ENCODE results near the gene CATSPERB.

The CATSPERB gene

DNA sequence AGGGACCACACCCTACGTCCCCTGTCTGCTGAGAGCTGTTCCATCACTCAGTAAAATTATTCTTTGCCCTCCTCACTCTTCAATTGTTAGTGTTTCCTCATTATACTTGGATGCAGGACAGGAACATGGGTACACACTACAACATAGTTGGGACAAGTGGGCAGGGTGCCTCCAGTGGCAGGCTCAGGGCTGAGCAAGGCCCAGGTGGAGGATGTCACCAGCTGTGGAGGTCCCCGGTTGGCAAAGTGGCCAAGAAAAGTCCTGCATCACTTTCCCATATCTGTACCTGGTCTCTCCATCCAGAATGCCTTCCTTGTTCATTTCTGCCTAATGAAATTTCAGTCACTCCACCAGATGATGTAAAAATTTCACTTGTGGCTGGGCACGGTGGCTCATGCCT is 149.1 kb downstream of the CATSPERB start:
- no peak overlapping the region for H3K4me2 ChIP-seq (ENCODE audit: insufficient read depth, low read length)
- H3K27me3 ChIP-seq (ENCODE audit: insufficient read depth, low read length, poor library complexity): peaks cover 12% of the 10 kb centered on the region
- ATAC-seq (ENCODE audit: insufficient read depth, low read depth): no peak
- no peaks in the 10 kb centered on the region for H3K36me3 ChIP-seq (ENCODE audit: insufficient read depth, low read length)
- no peak overlapping the region for H3K9ac ChIP-seq (ENCODE audit: low read depth, low read length)
- H3K4me1 ChIP-seq (ENCODE audit: insufficient read depth, low read length): no peaks in the 10 kb centered on the region
- no peak for DNase-seq
- H3K4me3 ChIP-seq (ENCODE audit: low read depth in 1 of 2, low read length in 2 of 2): no peak overlapping the region
- no peak overlapping the region for H3K27ac ChIP-seq (ENCODE audit: low read length)
- no peaks in the 10 kb centered on the region for H3K79me2 ChIP-seq (ENCODE audit: insufficient read depth, low read length)
- H4K20me1 ChIP-seq (ENCODE audit: insufficient read depth, low read length): no peaks in the 10 kb centered on the region
- no peak overlapping the region for H2AFZ ChIP-seq (ENCODE audit: low read depth, low read length)
- H3K9me3 ChIP-seq (ENCODE audit: insufficient read depth, low read length, severe bottlenecking): peaks cover 4% of the 10 kb centered on the region
- TF ChIP-seq EZH2 (IDR thresholded peaks at IDR 0.05; ENCODE audit: borderline replicate concordance, low read depth, low read length, severe bottlenecking): no peak
- TF ChIP-seq, protein P1, sequence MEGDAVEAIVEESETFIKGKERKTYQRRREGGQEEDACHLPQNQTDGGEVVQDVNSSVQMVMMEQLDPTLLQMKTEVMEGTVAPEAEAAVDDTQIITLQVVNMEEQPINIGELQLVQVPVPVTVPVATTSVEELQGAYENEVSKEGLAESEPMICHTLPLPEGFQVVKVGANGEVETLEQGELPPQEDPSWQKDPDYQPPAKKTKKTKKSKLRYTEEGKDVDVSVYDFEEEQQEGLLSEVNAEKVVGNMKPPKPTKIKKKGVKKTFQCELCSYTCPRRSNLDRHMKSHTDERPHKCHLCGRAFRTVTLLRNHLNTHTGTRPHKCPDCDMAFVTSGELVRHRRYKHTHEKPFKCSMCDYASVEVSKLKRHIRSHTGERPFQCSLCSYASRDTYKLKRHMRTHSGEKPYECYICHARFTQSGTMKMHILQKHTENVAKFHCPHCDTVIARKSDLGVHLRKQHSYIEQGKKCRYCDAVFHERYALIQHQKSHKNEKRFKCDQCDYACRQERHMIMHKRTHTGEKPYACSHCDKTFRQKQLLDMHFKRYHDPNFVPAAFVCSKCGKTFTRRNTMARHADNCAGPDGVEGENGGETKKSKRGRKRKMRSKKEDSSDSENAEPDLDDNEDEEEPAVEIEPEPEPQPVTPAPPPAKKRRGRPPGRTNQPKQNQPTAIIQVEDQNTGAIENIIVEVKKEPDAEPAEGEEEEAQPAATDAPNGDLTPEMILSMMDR (IDR thresholded peaks at IDR 0.05; ENCODE audit: borderline replicate concordance, extremely low read depth, low read length, poor library complexity, severe bottlenecking): no peak

DNA sequence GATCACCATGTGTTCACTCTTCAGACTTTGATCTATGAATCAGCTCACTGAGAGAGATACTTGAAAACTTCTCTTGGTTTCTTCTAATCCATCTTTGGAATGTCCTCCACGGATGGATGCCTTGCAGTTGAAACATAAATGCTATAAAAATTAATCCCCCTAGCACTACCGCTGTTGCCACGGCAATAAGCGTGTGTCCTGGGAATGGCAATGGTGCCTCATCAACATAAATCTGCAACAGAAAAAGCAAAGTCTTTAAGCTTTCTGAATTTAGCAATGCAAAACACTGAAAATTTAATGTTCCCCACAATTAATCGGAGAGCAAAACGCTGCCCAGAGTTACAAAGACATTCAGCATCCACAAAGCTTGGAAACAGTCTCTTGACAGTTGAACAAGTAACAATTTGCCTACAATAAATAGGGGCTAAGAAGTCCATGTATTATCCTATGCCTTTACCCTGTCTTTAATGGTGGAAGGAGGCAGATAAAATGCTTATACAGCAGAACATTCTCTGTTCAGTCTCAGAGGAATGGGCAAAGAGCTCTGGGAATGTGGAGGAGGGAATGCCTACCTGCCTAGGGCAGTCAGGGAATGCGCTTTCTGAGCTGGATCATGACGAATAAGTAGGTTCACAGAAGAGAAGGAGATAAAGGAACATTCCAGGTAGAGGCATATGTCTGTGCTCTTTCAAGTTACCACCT is 150.9 kb downstream of the CATSPERB start:
- no peak for ATAC-seq (ENCODE audit: insufficient read depth, low read depth)

DNA sequence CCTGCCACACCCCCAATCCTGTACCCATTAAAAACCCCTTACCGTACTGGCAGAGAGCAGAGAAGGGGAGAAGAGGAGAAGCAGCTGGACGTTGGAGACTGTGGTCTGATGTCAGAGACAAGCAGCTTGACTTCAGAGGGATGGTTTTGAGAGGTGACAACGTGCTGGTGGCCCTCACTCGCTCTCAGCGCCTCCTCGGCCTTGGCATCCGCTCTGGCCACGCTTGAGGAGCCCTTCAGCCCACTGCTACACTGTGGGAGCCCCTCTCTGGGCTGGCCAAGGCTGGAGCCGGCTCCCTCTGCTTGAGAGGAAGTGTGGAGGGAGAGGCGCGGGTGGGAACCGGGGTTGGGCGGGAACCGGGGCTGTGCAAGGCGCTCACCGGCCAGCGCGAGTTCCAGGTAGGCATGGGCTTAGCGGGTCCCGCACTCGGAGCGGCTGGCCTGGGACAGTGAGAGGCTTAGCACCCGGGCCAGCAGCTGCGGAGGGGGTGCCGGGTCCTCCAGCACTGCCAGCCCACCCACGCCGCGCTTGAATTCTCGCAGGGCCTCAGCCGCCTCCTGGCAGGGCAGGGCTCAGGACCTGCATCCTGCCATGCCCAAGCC is 154.2 kb downstream of the CATSPERB start:
- no peak overlapping the region for H3K4me2 ChIP-seq (ENCODE audit: insufficient read depth, low read length)
- H3K79me2 ChIP-seq (ENCODE audit: insufficient read depth, low read length): no peaks in the 10 kb centered on the region
- no peak overlapping the region for H3K27ac ChIP-seq (ENCODE audit: low read length)
- no peaks in the 10 kb centered on the region for H4K20me1 ChIP-seq (ENCODE audit: insufficient read depth, low read length)
- H3K9ac ChIP-seq (ENCODE audit: low read depth, low read length): no peak overlapping the region
- DNase-seq (no peak), ATAC-seq (ENCODE audit: insufficient read depth, low read depth) (no peak)
- H2AFZ ChIP-seq (ENCODE audit: low read depth, low read length): no peak overlapping the region
- H3K4me1 ChIP-seq (ENCODE audit: insufficient read depth, low read length): peaks cover 18% of the 10 kb centered on the region
- no peak overlapping the region for H3K4me3 ChIP-seq (ENCODE audit: low read depth in 1 of 2, low read length in 2 of 2)
- H3K27me3 ChIP-seq (ENCODE audit: insufficient read depth, low read length, poor library complexity): peaks cover 16% of the 10 kb centered on the region
- no peaks in the 10 kb centered on the region for H3K36me3 ChIP-seq (ENCODE audit: insufficient read depth, low read length)
- TF ChIP-seq, protein P1 (IDR thresholded peaks at IDR 0.05; ENCODE audit: borderline replicate concordance, extremely low read depth, low read length, poor library complexity, severe bottlenecking): no peak
- TF ChIP-seq EZH2 (IDR thresholded peaks at IDR 0.05; ENCODE audit: borderline replicate concordance, low read depth, low read length, severe bottlenecking): no peak
- H3K9me3 ChIP-seq (ENCODE audit: insufficient read depth, low read length, severe bottlenecking): no peaks in the 10 kb centered on the region

More for the DNA sequence above, 150.9 kb downstream of the CATSPERB start:
- DNase-seq: no peak
- peaks cover 12% of the 10 kb centered on the region for H3K27me3 ChIP-seq (ENCODE audit: insufficient read depth, low read length, poor library complexity)
- H3K79me2 ChIP-seq (ENCODE audit: insufficient read depth, low read length): no peaks in the 10 kb centered on the region
- H2AFZ ChIP-seq (ENCODE audit: low read depth, low read length): no peak overlapping the region
- no peaks in the 10 kb centered on the region for H3K4me1 ChIP-seq (ENCODE audit: insufficient read depth, low read length)
- no peaks in the 10 kb centered on the region for H4K20me1 ChIP-seq (ENCODE audit: insufficient read depth, low read length)
- peaks cover 4% of the 10 kb centered on the region for H3K9me3 ChIP-seq (ENCODE audit: insufficient read depth, low read length, severe bottlenecking)
- H3K4me2 ChIP-seq (ENCODE audit: insufficient read depth, low read length): no peak overlapping the region
- TF ChIP-seq, protein P1 (IDR thresholded peaks at IDR 0.05; ENCODE audit: borderline replicate concordance, extremely low read depth, low read length, poor library complexity, severe bottlenecking): no peak
- TF ChIP-seq EZH2 (IDR thresholded peaks at IDR 0.05; ENCODE audit: borderline replicate concordance, low read depth, low read length, severe bottlenecking): no peak
- no peaks in the 10 kb centered on the region for H3K36me3 ChIP-seq (ENCODE audit: insufficient read depth, low read length)
- no peak overlapping the region for H3K9ac ChIP-seq (ENCODE audit: low read depth, low read length)
- no peak overlapping the region for H3K27ac ChIP-seq (ENCODE audit: low read length)
- H3K4me3 ChIP-seq (ENCODE audit: low read depth in 1 of 2, low read length in 2 of 2): no peak overlapping the region
